Uterus (tissue), 2 donors: ENCODE results near the gene SLC12A6.

Source experiments
- CTCF ChIP-seq, 4 experiments: fragments of 200-600 bp in 2 of 4; fragments of 450-650 bp in 2 of 4; sonication (generic) in 2 of 4; IDR thresholded peaks; one replicate each; pipeline ENCODE4 v1.5.1; 2016 to 2019; ENCODE audit warnings: antibody characterized with exemption in 4 of 4, mild to moderate bottlenecking in 2 of 4, moderate library complexity in 1 of 4
- POLR2A ChIP-seq, 2 donors: fragments of 450-650 bp; IDR thresholded peaks; one replicate each; pipeline ENCODE4 v1.6.1; 2016; ENCODE audit warnings: antibody characterized with exemption in 2 of 2, mild to moderate bottlenecking in 1 of 2, moderate library complexity in 1 of 2

DNA sequence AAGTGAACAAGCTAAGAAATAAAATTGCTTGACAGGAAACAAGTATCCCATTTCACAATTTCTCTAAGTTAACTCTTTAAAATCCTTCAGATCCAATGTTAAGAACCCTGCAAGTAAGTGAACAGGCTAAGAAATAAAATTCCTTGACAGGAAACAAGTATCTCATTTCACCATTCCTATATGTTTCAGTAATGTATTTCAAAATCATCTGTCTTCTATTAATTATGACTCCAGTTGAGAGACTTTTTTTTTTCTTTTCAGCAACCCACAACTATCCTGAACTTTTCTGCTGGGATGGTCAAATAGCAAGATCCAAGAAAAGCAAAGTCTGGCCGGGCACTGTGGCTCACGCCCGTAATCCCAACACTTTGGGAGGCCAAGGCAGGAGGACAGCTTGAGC is 2.4 kb upstream of the SLC12A6 start:
- no peak for TF ChIP-seq POLR2A (IDR thresholded peaks at IDR 0.05)
- no peak for TF ChIP-seq CTCF (IDR thresholded peaks at IDR 0.05)
